Stimulated activated CD4-positive, alpha-beta T cell treated with anti-CD3 and anti-CD28 coated beads, TNF-alpha, amount 100 ng/mL, for 24 hours (primary cell): ENCODE data around the gene PPP3R2.

Experiments used
- DNase-seq, 3 experiments: peaks; one replicate each; pipeline ENCODE4 v3.0.0-alpha.2; 2020; ENCODE audit warnings: low read depth in 3 of 3

PPP3R2 gene, protein sequence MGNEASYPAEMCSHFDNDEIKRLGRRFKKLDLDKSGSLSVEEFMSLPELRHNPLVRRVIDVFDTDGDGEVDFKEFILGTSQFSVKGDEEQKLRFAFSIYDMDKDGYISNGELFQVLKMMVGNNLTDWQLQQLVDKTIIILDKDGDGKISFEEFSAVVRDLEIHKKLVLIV

DNA sequence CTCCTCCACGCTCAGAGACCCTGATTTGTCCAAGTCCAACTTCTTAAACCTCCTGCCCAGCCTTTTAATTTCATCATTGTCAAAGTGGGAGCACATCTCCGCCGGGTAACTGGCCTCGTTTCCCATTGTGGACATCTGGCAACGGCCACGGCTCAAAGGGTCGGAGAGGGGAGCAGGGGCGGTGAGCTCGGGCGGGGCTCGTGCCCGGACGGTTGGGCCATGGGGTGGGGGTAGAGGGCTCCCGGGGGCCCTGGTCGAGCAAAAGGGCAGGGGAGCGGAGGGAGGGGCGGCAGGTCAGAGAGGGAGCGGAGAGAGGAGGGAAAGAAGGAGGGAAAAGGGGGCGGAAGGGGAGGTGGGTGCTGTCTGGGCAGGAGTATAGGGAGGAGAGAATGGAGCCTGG, at the start of gene PPP3R2:
PPP3R2 (minus strand) TSS at position 174 of the 400 bp plus-strand sequence; CDS start at position 126, 48 bp downstream.
- DNase-seq = no peak

- no peak for DNase-seq
These were observed 45.3 kb upstream of the PPP3R2 start for GRCh38 chr9:101639785-101640665.

DNA sequence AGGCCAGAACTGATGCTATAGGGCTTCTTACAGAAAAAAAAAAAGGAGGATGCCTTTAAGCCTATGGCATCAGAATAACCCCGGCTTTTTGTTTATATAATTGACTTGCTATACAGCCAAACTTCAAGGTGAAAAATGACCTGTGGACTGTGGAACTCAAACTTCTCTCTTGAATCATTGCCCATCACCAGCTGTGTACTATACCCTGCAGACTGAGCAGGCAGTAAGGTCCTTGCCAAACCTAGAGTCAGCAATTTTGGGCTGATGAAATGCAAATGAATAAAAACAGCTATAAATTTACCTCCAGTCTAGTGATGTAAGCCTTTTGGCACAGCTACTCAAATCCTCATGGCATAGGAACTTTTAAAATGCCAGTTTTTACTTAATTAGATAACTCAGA, 44.5 kb upstream of the PPP3R2 start:
- no peak for DNase-seq

DNA sequence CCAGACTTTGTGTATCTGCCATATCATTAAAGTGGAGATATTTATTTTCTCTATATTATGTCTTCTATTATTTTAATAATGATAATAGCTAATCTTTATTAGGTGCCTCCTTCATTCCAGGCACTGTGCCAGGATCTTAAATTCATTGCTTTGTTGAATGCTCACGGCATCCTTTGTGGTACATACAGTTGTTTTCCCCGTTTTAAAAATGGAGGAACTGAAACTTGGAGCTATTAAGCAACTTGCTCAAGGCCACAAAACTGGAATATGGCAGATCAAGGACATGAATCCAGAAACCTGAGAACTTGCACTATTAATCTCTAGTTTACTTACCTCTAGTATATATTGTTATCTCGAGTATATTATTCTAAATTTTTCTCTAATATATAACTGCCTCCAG, 41.5 kb upstream of the PPP3R2 start:
- DNase-seq = no peak

- no peak for DNase-seq
These were observed 40.7 kb upstream of the PPP3R2 start for GRCh38 chr9:101635473-101635872.

DNA sequence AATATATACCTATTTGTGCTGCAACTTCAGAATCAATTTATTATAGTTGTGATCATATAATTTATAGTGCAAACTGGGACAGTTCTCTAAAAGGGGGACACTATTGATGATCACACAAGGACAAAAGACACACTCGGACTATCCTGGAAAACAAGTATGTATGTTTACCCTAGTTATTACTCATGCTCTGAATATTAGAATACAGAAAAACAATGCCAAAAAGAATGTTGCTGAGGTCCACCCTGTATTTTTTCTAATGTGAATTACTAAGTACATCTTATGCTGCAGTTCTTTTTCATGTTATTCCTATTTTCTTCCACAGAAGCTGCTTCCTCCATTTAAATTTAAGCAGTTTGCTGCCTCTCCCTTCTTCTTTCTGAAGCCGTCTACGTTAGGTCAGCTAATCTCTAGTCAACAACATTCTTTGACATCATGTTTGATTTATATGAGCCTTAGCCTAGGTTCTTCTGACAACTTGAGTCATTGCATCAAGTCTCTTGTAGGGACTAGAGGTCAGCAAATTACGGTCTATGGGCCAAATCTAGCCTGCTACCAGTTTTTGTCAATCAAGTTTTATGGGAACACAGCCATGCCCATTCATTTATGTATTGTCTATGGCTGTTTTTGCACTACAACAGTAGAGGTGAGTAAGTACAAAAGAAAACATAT, 40.1 kb upstream of the PPP3R2 start:
- no peak for DNase-seq

- no peak for DNase-seq
These were observed 37.8 kb upstream of the PPP3R2 start for GRCh38 chr9:101632611-101633010.

DNA sequence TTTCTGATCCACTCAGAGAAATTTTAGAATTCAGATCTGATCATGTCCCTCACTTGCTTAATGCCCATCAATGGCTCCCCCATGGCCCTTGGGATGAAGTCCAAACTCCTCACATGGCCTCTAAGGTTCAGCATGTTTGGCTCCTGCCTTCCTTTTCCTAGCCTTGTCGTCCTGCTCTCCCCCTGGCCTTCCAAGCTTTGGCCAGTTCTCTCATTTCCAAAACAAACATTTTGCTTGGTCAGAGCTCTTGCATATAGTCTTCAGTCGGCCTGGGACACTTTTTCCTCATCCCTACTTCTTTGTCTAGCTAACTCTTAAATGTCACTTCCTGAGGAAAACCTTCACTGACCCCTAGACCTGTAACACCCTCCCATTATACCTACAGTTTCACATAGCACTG, 37.1 kb upstream of the PPP3R2 start:
- no peak for DNase-seq

GRCh38 chr9:101629636-101630035, 34.9 kb upstream of the PPP3R2 start:
- no peak for DNase-seq

GRCh38 chr9:101628173-101628572, 33.4 kb upstream of the PPP3R2 start:
- no peak for DNase-seq

DNA sequence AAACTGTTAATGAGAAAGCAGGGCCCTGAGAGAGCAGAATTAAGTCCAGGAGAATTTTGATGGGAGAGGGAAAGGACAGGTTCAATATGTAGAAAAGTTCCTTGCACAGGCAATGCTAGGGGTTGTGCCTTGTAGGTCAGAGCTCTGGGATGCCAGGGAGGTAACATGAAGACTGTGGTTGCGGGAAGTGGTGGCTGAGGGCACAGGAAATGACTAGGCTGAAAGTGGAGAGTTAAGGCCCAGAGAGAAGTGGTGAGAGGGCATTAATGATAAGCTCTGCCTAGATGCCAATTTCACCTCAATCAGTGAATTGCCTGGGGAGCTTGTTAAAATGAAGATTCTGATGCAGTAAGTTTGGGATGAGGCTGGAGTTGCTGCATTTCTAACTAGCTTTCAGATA, 31.5 kb upstream of the PPP3R2 start:
- DNase-seq = no peak

DNA sequence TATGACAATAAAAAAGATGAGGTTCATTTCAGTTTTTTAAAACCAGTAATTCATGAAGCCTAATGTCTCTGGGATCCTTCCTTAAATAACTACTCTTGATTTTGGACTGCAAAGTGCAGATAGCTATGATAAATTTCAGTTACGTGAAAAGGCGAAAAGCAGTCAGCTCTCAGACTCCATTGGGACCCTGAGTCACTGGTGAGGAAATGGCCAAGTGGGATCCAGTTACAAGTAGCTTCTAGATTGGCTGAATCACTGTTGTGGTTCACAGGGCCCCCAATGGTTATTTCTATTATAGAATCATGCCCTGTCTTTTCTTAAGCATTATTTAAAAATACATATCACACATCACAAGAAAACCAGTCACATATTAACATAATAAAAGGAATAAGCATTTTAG, 31.1 kb upstream of the PPP3R2 start:
- DNase-seq = no peak

DNA sequence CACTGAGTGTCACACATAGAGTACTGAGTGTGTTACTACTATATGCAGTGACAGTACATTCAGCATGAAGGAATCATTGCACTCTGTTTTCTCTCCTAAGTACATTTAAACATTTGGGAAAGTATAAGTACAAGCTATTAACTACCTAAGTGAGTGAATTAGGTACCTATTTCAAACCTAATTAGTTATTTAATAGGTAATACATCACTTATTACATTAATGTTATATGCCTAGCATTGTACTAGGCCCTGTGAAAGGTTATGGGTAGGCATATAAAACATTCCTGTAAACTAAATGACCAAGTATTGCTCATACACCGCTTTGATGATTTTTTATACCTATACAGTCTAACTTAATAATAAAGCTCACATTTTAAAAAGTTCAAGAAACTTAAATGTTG, 25.7 kb upstream of the PPP3R2 start:
- DNase-seq = no peak

GRCh38 chr9:101618698-101619097, 23.9 kb upstream of the PPP3R2 start:
- DNase-seq = no peak

GRCh38 chr9:101605547-101605946, 10.8 kb upstream of the PPP3R2 start:
- DNase-seq = no peak

DNA sequence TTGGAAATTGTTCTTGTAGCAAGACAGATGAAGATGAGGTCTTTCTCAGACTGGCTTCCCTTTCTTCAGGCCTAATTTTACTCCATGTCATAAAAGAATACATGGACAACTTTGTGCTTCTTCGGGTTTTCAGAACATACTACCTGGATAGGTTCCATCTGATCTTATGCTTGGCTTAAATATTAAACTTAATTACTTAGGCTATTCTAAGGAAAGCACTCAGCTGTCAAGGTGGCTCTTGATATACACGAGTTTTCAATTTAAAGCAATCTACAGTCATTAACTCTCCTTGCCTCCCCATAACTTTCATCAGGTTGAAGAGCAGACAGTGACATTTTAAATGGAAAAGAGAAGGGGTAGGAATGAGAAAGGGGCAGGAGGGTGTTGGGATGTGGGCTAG, 9.5 kb upstream of the PPP3R2 start:
- no peak for DNase-seq

- DNase-seq = no peak
These were observed 7.4 kb upstream of the PPP3R2 start for GRCh38 chr9:101601904-101602765.

DNA sequence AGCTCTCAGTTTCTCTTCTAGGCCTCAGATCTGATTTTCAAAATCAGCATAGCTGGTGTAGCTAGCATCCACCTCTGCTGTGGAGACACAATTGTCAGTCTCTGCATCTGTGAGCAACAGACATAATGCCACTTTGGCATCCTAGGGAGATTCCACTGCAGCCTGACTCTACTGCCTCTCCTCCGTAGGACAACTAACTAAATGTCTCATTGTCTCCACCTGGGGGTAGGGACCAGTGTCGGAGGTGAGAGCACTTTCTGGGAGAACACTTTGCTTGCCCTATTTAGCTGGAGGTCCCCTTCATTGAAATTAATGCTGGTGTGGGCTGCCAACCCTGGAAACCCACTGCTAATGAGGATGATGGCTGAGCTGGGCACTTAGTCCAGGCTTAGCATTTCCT, 1.4 kb downstream of the PPP3R2 start:
- DNase-seq = no peak

DNA sequence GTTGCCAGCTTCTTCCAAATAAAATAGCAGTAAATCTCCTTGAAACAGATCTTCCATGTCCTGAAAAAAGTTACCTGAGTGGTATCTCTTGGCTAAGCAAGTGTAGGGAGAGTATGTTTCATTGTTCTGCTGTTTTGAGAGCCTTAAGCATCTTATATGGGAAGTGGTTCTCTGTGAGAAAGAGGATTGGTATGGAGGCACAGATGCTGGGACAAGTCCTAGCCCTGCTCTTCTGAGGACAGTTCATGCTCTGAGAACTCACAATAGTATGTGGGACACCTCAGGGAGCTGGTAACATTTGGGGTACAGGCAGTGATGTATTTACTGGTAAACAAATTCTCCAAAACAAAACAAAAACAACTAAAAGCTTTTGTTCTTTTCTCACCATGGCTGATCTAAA, 2.0 kb downstream of the PPP3R2 start:
- no peak for DNase-seq

GRCh38 chr9:101591787-101592446, 2.9 kb downstream of the PPP3R2 start:
- DNase-seq = no peak

- no peak for DNase-seq
These were observed 3.9 kb downstream of the PPP3R2 start for GRCh38 chr9:101590901-101591300.
